Body of pancreas (tissue), 4 donors: ENCODE data around the gene SLC12A9. TPM values are rescaled to one million over a fixed set of nuclear protein-coding genes. Genes with fewer than 3 reads are reported as not detected.
A peak's percentile ranks its signal among the peaks of the same experiment; 100 is the strongest.

Experiments
- ATAC-seq: fragments of 150-250 bp; one replicate; pipeline ENCODE4 v1.9.1; 2016
- DNase-seq, 4 donors: peaks; one replicate each; pipeline ENCODE4 v3.0.0-alpha.2; 2019
- H3K27ac ChIP-seq, 4 donors: fragments of 200-600 bp; sonication (generic); 1 replicate in 3 of 4; 2 replicates in 1 of 4; pipeline versions ENCODE4 v1.5.1 to v1.6.1; 2016 to 2019; ENCODE audit warnings: mild to moderate bottlenecking in 1 of 4, mixed read lengths in 1 of 4, moderate library complexity in 1 of 4
- H3K27me3 ChIP-seq, 2 donors: fragments of 200-600 bp; sonication (generic); one replicate each; pipeline ENCODE4 v1.6.0; 2016; ENCODE audit warnings: mild to moderate bottlenecking in 1 of 2
- H3K36me3 ChIP-seq, 2 donors: fragments of 200-600 bp; sonication (generic); replicated peaks in 1 of 2; 2 replicates each; pipeline ENCODE4 v1.5.1; 2016; ENCODE audit warnings: low read depth in 2 of 2; ENCODE audit not compliant: insufficient read depth in 1 of 2
- H3K4me1 ChIP-seq: fragments of 200-600 bp; sonication (generic); one replicate; pipeline ENCODE4 v1.6.0; 2016
- H3K4me3 ChIP-seq, 2 donors: fragments of 200-600 bp; sonication (generic); 1 replicate in 1 of 2; 2 replicates in 1 of 2; pipeline ENCODE4 v1.5.1; 2016 to 2019
- H3K9me3 ChIP-seq, 3 donors: fragments of 200-600 bp; sonication (generic); 1 replicate in 2 of 3; 2 replicates in 1 of 3; pipeline ENCODE4 v1.5.1; 2016
- CTCF ChIP-seq, 7 experiments: fragments of 450-650 bp in 4 of 7; fragments of 200-600 bp in 3 of 7; sonication (generic) in 3 of 7; IDR thresholded peaks; one replicate each; pipeline ENCODE4 v1.5.1; 2016 to 2019; ENCODE audit warnings: antibody characterized with exemption in 7 of 7
- POLR2A ChIP-seq, 3 donors: fragments of 450-650 bp; IDR thresholded peaks; one replicate each; pipeline ENCODE4 v1.6.1; 2016; ENCODE audit warnings: antibody characterized with exemption in 3 of 3, mild to moderate bottlenecking in 2 of 3
- WGBS, 2 donors: methylation state at CpG; one replicate each; pipeline ENCODE4 v1.1.5; 2017; 5-methylcytosine and 5-hydroxymethylcytosine counted together
- intact Hi-C: fragments of 100-400 bp; cut with DNase I; formaldehyde crosslinking; loops from one replicate; pipeline ENCODE4 v1.15.1; 2023
- total RNA-seq, 2 donors: library from RNA; depleted of rRNA; stranded (reverse); fragments of >200 nt; gene quantifications; one replicate each; pipeline ENCODE4 v1.1.0, GENCODE V29; 2016

Gene SLC12A9
- total RNA-seq, 2 donors from 2014 or later, result 12.7 to 38.9 TPM

GRCh38 chr7:100836812-100837098 lies 15.8 kb upstream of the SLC12A9 start:
- DNase-seq (no peak), ATAC-seq (no peak)
- peaks cover 32% of the 10 kb centered on the region for H3K4me1 ChIP-seq
- WGBS, 2 donors, result 44 to 60% methylated on average over 4 to 6 of the region's 6 CpGs
- peak overlapping the region in 1 of 2 donors; percentile 17 for H3K4me3 ChIP-seq
- no peaks in the 10 kb centered on the region for H3K9me3 ChIP-seq
- intact Hi-C loops, result no loop called here
- no peak for TF ChIP-seq CTCF (IDR thresholded peaks at IDR 0.05)
- TF ChIP-seq POLR2A (IDR thresholded peaks at IDR 0.05), result no peak
- H3K27ac ChIP-seq, result peak overlapping the region; percentile 72 to 90 (median 78)
- no peaks in the 10 kb centered on the region for H3K36me3 ChIP-seq
- no peaks in the 10 kb centered on the region for H3K27me3 ChIP-seq

- WGBS, 2 donors, result 2 to 3% methylated on average over 22 to 37 of the region's 37 CpGs
- TF ChIP-seq POLR2A (IDR thresholded peaks at IDR 0.05) (peak; percentile 23 to 67 (median 66)), CTCF (IDR thresholded peaks at IDR 0.05) (no peak)
Observed at GRCh38 chr7:100837099-100837836, 15.2 kb upstream of the SLC12A9 start.

GRCh38 chr7:100839361-100839760 lies 13.2 kb upstream of the SLC12A9 start:
- DNase-seq (no peak), ATAC-seq (no peak)
- Histone ChIP-seq H3K9me3 (no peaks in the 10 kb centered on the region), H3K4me1 (peaks cover 16% of the 10 kb centered on the region), H3K27me3 (no peaks in the 10 kb centered on the region), H3K4me3 (no peak overlapping the region), H3K36me3 (no peaks in the 10 kb centered on the region), H3K27ac (no peak overlapping the region)
- WGBS, 2 donors, result 93 to 94% methylated on average over 6 to 18 of the region's 18 CpGs
- intact Hi-C loops, result no loop called here
- TF ChIP-seq CTCF (IDR thresholded peaks at IDR 0.05) (no peak), POLR2A (IDR thresholded peaks at IDR 0.05) (no peak)

More at GRCh38 chr7:100837099-100837836, 15.2 kb upstream of the SLC12A9 start:
- peak; percentile 92 to 94 (median 92) for DNase-seq
- H3K9me3 ChIP-seq, result no peaks in the 10 kb centered on the region
- H3K4me1 ChIP-seq, result peaks cover 28% of the 10 kb centered on the region
- H3K36me3 ChIP-seq, result no peaks in the 10 kb centered on the region
- peak; percentile 98 for ATAC-seq
- intact Hi-C loops, result no loop called here
- no peaks in the 10 kb centered on the region for H3K27me3 ChIP-seq
- peak overlapping the region; percentile 72 to 90 (median 78) for H3K27ac ChIP-seq
- H3K4me3 ChIP-seq, result peak overlapping the region in 1 of 2 donors; percentile 17

GRCh38 chr7:100840470-100841100 lies 11.9 kb upstream of the SLC12A9 start:
- DNase-seq (no peak), ATAC-seq (no peak)
- H3K36me3 ChIP-seq, result no peaks in the 10 kb centered on the region
- H3K4me1 ChIP-seq, result peaks cover 16% of the 10 kb centered on the region
- no peaks in the 10 kb centered on the region for H3K9me3 ChIP-seq
- H3K27ac ChIP-seq, result no peak overlapping the region
- intact Hi-C loops, result no loop called here
- WGBS, 2 donors, result 58% methylated on average over 8 of the region's 8 CpGs
- no peak overlapping the region for H3K4me3 ChIP-seq
- H3K27me3 ChIP-seq, result no peaks in the 10 kb centered on the region
- TF ChIP-seq POLR2A (IDR thresholded peaks at IDR 0.05) (no peak), CTCF (IDR thresholded peaks at IDR 0.05) (no peak)
